ENCODE data around the gene NDUFB8.

The NDUFB8 gene

DNA sequence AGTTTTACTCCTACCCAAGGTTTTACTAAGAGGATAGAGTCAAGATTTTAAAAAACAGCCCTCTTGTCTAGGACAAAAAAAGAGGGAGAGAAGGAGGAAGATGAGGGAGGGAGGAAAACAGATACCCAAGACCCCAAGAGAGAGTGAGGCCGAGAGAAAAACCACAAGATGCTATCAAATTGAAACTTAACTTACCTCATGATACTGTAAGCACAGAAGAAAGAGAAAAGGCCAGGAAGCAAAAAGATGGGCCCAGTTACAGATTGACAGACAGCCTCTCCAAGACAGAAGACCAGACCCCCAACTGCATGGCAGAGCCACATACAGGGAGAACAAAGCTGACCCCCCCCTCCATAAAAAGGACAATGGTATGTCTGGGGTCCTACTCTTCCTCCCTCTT, 21.4 kb downstream of the NDUFB8 start:
- DNase-seq (ENCODE audit: low read depth in 1 of 2, low spot score in 1 of 2) = no peak
- Histone ChIP-seq H3K4me3 (replicated peaks; ENCODE audit: insufficient read depth, low read length) (no peak overlapping the region), H3K27me3 (ENCODE audit: insufficient read depth, poor library complexity, severe bottlenecking) (no peaks in the 10 kb centered on the region), H3K27ac (replicated peaks) (no peak overlapping the region)
- no peak for TF ChIP-seq GABPA (IDR thresholded peaks at IDR 0.05; ENCODE audit: low read depth)
- TF ChIP-seq, protein P1, sequence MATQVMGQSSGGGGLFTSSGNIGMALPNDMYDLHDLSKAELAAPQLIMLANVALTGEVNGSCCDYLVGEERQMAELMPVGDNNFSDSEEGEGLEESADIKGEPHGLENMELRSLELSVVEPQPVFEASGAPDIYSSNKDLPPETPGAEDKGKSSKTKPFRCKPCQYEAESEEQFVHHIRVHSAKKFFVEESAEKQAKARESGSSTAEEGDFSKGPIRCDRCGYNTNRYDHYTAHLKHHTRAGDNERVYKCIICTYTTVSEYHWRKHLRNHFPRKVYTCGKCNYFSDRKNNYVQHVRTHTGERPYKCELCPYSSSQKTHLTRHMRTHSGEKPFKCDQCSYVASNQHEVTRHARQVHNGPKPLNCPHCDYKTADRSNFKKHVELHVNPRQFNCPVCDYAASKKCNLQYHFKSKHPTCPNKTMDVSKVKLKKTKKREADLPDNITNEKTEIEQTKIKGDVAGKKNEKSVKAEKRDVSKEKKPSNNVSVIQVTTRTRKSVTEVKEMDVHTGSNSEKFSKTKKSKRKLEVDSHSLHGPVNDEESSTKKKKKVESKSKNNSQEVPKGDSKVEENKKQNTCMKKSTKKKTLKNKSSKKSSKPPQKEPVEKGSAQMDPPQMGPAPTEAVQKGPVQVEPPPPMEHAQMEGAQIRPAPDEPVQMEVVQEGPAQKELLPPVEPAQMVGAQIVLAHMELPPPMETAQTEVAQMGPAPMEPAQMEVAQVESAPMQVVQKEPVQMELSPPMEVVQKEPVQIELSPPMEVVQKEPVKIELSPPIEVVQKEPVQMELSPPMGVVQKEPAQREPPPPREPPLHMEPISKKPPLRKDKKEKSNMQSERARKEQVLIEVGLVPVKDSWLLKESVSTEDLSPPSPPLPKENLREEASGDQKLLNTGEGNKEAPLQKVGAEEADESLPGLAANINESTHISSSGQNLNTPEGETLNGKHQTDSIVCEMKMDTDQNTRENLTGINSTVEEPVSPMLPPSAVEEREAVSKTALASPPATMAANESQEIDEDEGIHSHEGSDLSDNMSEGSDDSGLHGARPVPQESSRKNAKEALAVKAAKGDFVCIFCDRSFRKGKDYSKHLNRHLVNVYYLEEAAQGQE (IDR thresholded peaks at IDR 0.05; ENCODE audit: insufficient replicate concordance, low read depth) = no peak
- TF ChIP-seq POLR2AphosphoS5 (IDR thresholded peaks at IDR 0.05; ENCODE audit: low read depth) = no peak
- no peak for TF ChIP-seq SPI1 (IDR thresholded peaks at IDR 0.05; ENCODE audit: borderline replicate concordance, low read depth)
- TF ChIP-seq, protein P2, sequence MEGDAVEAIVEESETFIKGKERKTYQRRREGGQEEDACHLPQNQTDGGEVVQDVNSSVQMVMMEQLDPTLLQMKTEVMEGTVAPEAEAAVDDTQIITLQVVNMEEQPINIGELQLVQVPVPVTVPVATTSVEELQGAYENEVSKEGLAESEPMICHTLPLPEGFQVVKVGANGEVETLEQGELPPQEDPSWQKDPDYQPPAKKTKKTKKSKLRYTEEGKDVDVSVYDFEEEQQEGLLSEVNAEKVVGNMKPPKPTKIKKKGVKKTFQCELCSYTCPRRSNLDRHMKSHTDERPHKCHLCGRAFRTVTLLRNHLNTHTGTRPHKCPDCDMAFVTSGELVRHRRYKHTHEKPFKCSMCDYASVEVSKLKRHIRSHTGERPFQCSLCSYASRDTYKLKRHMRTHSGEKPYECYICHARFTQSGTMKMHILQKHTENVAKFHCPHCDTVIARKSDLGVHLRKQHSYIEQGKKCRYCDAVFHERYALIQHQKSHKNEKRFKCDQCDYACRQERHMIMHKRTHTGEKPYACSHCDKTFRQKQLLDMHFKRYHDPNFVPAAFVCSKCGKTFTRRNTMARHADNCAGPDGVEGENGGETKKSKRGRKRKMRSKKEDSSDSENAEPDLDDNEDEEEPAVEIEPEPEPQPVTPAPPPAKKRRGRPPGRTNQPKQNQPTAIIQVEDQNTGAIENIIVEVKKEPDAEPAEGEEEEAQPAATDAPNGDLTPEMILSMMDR (IDR thresholded peaks at IDR 0.05; ENCODE audit: insufficient read depth, low read length) = no peak

DNA sequence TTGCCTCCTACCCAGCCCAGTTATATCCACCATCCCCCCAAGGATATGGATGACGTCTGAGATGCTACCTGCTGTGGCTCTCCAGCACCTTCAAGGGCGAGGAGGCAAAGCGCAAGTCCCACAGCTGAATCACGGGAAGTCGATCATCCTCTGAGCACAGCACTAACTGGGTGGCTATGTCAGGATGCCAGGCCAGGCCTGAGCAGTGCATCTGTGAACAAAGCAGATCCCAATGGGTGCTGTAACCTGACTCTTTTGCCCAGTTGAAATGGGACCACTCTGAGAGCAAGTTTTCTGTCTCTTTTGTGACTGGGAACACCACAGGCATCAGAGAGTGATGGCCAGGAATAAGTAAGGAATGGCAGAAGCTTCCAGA, 22.3 kb downstream of the NDUFB8 start:
- no peak for DNase-seq (ENCODE audit: low read depth in 1 of 2, low spot score in 1 of 2)
- Histone ChIP-seq H3K27ac (replicated peaks) (no peak overlapping the region), H3K4me3 (replicated peaks; ENCODE audit: insufficient read depth, low read length) (no peak overlapping the region), H3K27me3 (ENCODE audit: insufficient read depth, poor library complexity, severe bottlenecking) (no peaks in the 10 kb centered on the region)
- TF ChIP-seq SPI1 (IDR thresholded peaks at IDR 0.05; ENCODE audit: borderline replicate concordance, low read depth) = no peak
- no peak for TF ChIP-seq POLR2AphosphoS5 (IDR thresholded peaks at IDR 0.05; ENCODE audit: low read depth)
- TF ChIP-seq, protein P2 (IDR thresholded peaks at IDR 0.05; ENCODE audit: insufficient read depth, low read length) = no peak
- TF ChIP-seq, protein P1 (IDR thresholded peaks at IDR 0.05; ENCODE audit: insufficient replicate concordance, low read depth) = no peak
- TF ChIP-seq GABPA (IDR thresholded peaks at IDR 0.05; ENCODE audit: low read depth) = no peak

DNA sequence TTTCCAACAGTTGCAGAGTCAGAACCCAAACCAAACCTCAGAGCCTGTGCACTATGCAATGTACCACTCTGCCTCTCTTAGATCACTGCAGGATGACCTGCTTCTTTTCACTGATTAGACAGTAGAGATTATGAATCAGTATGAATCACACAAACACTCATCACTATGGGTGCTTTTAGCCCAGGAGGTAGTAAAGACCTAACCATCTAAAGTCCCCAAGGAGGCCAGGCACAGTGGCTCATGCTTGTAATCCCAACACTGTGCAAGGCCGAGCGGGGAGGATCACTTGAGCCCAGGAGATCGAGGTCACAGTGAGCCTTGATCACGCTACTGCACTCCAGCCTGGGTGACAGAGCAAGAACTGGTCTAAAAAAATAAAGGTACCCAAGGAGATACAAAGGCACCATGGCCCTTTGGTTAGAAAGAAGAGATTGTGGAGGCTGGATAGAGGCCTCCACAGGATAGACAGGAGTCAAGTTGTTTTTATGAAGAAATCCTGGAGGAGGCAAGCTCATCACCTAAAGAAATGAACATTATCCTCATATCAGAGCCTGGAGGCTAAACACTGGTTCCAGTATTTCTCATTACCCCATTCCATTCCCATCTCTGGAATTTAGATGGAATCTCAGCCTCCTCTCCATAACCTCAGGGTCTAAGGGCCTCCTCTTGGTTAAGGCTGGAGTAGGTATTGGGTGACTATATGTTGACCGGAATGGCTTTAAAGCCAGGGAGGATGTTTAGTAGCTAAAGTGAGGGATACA, 22.9 kb downstream of the NDUFB8 start:
- TF ChIP-seq, protein P1 (IDR thresholded peaks at IDR 0.05; ENCODE audit: insufficient replicate concordance, low read depth) = no peak
- no peak for TF ChIP-seq GABPA (IDR thresholded peaks at IDR 0.05; ENCODE audit: low read depth)
- TF ChIP-seq, protein P2 (IDR thresholded peaks at IDR 0.05; ENCODE audit: insufficient read depth, low read length) = no peak
- no peak for TF ChIP-seq POLR2AphosphoS5 (IDR thresholded peaks at IDR 0.05; ENCODE audit: low read depth)
- TF ChIP-seq SPI1 (IDR thresholded peaks at IDR 0.05; ENCODE audit: borderline replicate concordance, low read depth) = no peak
- DNase-seq (ENCODE audit: low read depth in 1 of 2, low spot score in 1 of 2) = no peak
- no peak overlapping the region for H3K4me3 ChIP-seq (replicated peaks; ENCODE audit: insufficient read depth, low read length)
- H3K27ac ChIP-seq (replicated peaks) = no peak overlapping the region
- H3K27me3 ChIP-seq (ENCODE audit: insufficient read depth, poor library complexity, severe bottlenecking) = no peaks in the 10 kb centered on the region

Measured in HL-60 (cell line).